ENCODE measurements around the gene PKHD1. TPM values are rescaled to one million over a fixed set of nuclear protein-coding genes. Genes with fewer than 3 reads are reported as not detected.

PKHD1 gene
- total RNA-seq, 1 donor from 2014 or later, result 0.16 TPM

GRCh38 chr6:51616243-51616642, 471.2 kb downstream of the PKHD1 start:
- Mint-ChIP-seq H3K4me1 (peaks cover 4% of the 10 kb centered on the region), H3K36me3 (ENCODE audit: low read depth) (no peaks in the 10 kb centered on the region), H3K27me3 (ENCODE audit: low read depth) (no peaks in the 10 kb centered on the region), H3K27ac (ENCODE audit: unreplicated experiment) (no peak overlapping the region), H3K4me3 (no peak overlapping the region), H3K9me3 (no peaks in the 10 kb centered on the region)
- DNase-seq (ENCODE audit: low read depth, low spot score), result no peak
- TF ChIP-seq CTCF (conservative IDR thresholded peaks at IDR 0.05), result no peak

- no peak overlapping the region for H3K4me3 Mint-ChIP-seq
- no peaks in the 10 kb centered on the region for H3K9me3 Mint-ChIP-seq
- H3K27ac Mint-ChIP-seq (ENCODE audit: unreplicated experiment), result no peak overlapping the region
- H3K4me1 Mint-ChIP-seq, result peaks cover 4% of the 10 kb centered on the region
- no peak for TF ChIP-seq CTCF (conservative IDR thresholded peaks at IDR 0.05)
- no peaks in the 10 kb centered on the region for H3K36me3 Mint-ChIP-seq (ENCODE audit: low read depth)
- no peak for DNase-seq (ENCODE audit: low read depth, low spot score)
- H3K27me3 Mint-ChIP-seq (ENCODE audit: low read depth), result no peaks in the 10 kb centered on the region
These were observed 472.7 kb downstream of the PKHD1 start for GRCh38 chr6:51614725-51615124.

GRCh38 chr6:51613558-51613957, 473.9 kb downstream of the PKHD1 start:
- no peak for DNase-seq (ENCODE audit: low read depth, low spot score)
- Mint-ChIP-seq H3K4me3 (no peak overlapping the region), H3K27me3 (ENCODE audit: low read depth) (no peaks in the 10 kb centered on the region), H3K9me3 (no peaks in the 10 kb centered on the region), H3K36me3 (ENCODE audit: low read depth) (no peaks in the 10 kb centered on the region), H3K4me1 (peaks cover 12% of the 10 kb centered on the region), H3K27ac (ENCODE audit: unreplicated experiment) (no peak overlapping the region)
- no peak for TF ChIP-seq CTCF (conservative IDR thresholded peaks at IDR 0.05)

DNA sequence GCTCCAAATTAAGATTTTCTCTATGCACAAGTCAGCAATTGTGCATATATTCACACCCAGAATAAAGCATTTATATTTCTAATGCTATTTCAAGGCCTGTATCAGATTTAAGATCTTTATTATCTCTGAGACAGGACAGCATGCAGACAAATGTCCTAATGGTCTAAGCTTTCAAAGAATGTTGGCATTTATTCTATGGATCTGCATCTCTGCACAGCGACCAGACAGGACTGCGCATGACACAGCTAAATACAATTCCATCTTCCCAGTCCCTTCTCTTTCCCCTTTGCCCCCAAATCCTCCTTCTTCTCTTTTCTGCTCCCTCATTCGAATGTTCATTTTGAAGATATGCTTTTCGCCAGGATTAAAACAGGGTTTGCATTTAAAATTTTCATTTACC, 478.5 kb downstream of the PKHD1 start:
- Mint-ChIP-seq H3K27me3 (ENCODE audit: low read depth) (no peaks in the 10 kb centered on the region), H3K9me3 (no peaks in the 10 kb centered on the region), H3K4me3 (no peak overlapping the region), H3K4me1 (peaks cover 12% of the 10 kb centered on the region), H3K27ac (ENCODE audit: unreplicated experiment) (peak overlapping the region; percentile 2), H3K36me3 (ENCODE audit: low read depth) (no peaks in the 10 kb centered on the region)
- no peak for DNase-seq (ENCODE audit: low read depth, low spot score)
- TF ChIP-seq CTCF (conservative IDR thresholded peaks at IDR 0.05), result no peak

DNA sequence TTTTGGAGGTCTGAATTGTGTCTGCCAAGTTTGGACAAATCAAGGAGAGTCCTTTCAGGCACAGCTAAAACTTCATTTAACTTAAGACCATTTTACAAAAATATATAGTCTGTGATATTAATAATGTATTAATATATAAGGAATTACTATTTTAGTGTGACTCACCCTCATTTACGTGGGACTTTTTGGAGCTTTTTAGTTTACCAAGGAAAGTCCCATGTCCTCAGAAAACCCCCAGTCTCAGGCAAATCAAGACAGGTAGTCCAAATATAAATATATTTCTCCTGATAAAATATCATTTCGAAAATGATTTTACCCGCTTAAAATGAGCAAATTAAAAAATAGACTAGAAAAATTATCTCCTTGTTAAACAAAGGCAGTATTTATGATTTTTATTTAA, 479.0 kb downstream of the PKHD1 start:
- no peaks in the 10 kb centered on the region for H3K9me3 Mint-ChIP-seq
- TF ChIP-seq CTCF (conservative IDR thresholded peaks at IDR 0.05), result no peak
- H3K4me1 Mint-ChIP-seq, result peaks cover 13% of the 10 kb centered on the region
- H3K36me3 Mint-ChIP-seq (ENCODE audit: low read depth), result no peaks in the 10 kb centered on the region
- DNase-seq (ENCODE audit: low read depth, low spot score), result no peak
- no peaks in the 10 kb centered on the region for H3K27me3 Mint-ChIP-seq (ENCODE audit: low read depth)
- H3K27ac Mint-ChIP-seq (ENCODE audit: unreplicated experiment), result no peak overlapping the region
- H3K4me3 Mint-ChIP-seq, result no peak overlapping the region

- no peak for TF ChIP-seq CTCF (conservative IDR thresholded peaks at IDR 0.05)
- no peak for DNase-seq (ENCODE audit: low read depth, low spot score)
- H3K4me3 Mint-ChIP-seq, result no peak overlapping the region
- H3K4me1 Mint-ChIP-seq, result peaks cover 4% of the 10 kb centered on the region
- H3K27ac Mint-ChIP-seq (ENCODE audit: unreplicated experiment), result no peak overlapping the region
- H3K27me3 Mint-ChIP-seq (ENCODE audit: low read depth), result no peaks in the 10 kb centered on the region
- peaks cover 17% of the 10 kb centered on the region for H3K9me3 Mint-ChIP-seq
- H3K36me3 Mint-ChIP-seq (ENCODE audit: low read depth), result peaks cover 14% of the 10 kb centered on the region
These were observed 486.9 kb downstream of the PKHD1 start for GRCh38 chr6:51600514-51600913.

Measured in neural crest cell (in vitro differentiated cells).